Small intestine (tissue), 7 donors: ENCODE measurements around the gene MORC2. TPM values are rescaled to one million over a fixed set of nuclear protein-coding genes. Genes with fewer than 3 reads are reported as not detected.
A peak's percentile ranks its signal among the peaks of the same experiment; 100 is the strongest.

ENCODE experiments used
- DNase-seq, 2 donors: peaks; one replicate each; pipeline versions ENCODE4 v3.0.0 to v3.0.0-alpha.2; 2013
- FAIRE-seq: peaks from 2 replicates; lab custom pipeline; 2012; peaks lifted over from hg19 to GRCh38; lab: Jason Lieb, UNC
- H3K27ac ChIP-seq, 3 donors: one replicate each; pipeline ENCODE4 v1.5.1; 2013; ENCODE audit warnings: low read length in 2 of 3, mild to moderate bottlenecking in 2 of 3, control low read depth in 1 of 3, inconsistent platforms in 1 of 3, low read depth in 1 of 3, moderate library complexity in 1 of 3
- H3K27me3 ChIP-seq, 3 donors: one replicate each; pipeline ENCODE4 v1.6.1; 2013; ENCODE audit warnings: low read length in 3 of 3, inconsistent platforms in 1 of 3; ENCODE audit not compliant: control insufficient read depth in 3 of 3, insufficient read depth in 3 of 3
- H3K36me3 ChIP-seq, 3 donors: one replicate each; pipeline ENCODE4 v1.6.1; 2013; ENCODE audit warnings: low read length in 3 of 3, inconsistent platforms in 1 of 3, low read depth in 1 of 3, mild to moderate bottlenecking in 1 of 3, moderate library complexity in 1 of 3; ENCODE audit not compliant: control insufficient read depth in 3 of 3, insufficient read depth in 2 of 3
- H3K4me1 ChIP-seq, 3 donors: one replicate each; pipeline ENCODE4 v1.6.1; 2013; ENCODE audit warnings: low read length in 2 of 3, inconsistent platforms in 1 of 3, low read depth in 1 of 3, mild to moderate bottlenecking in 1 of 3, moderate library complexity in 1 of 3; ENCODE audit not compliant: control insufficient read depth in 3 of 3, insufficient read depth in 2 of 3
- H3K4me3 ChIP-seq, 3 donors: one replicate each; pipeline ENCODE4 v1.5.1; 2013; ENCODE audit warnings: low read length in 3 of 3, control low read depth in 1 of 3, inconsistent platforms in 1 of 3, low read depth in 1 of 3, mild to moderate bottlenecking in 1 of 3, moderate library complexity in 1 of 3
- H3K9me3 ChIP-seq, 2 donors: one replicate each; pipeline ENCODE4 v1.6.1; 2013; ENCODE audit warnings: low read depth in 1 of 2, low read length in 1 of 2; ENCODE audit not compliant: control insufficient read depth in 2 of 2, insufficient read depth in 1 of 2
- WGBS, 3 donors: extraction: QIAGEN DNeasy Blood & Tissue Kit; methylation state at CpG; one replicate each; pipeline ENCODE4 v1.1.7; 2013; 5-methylcytosine and 5-hydroxymethylcytosine counted together
- polyA plus RNA-seq, 4 donors: library from polyadenylated mRNA; stranded (reverse) in 3 of 4; unstranded in 1 of 4; fragments of 200-250 nt in 3 of 4; fragments of 120-200 nt in 1 of 4; gene quantifications; one replicate each; pipeline versions ENCODE4 v1.2.1 to v1.2.3, GENCODE V29; 2013
- donor health status: healthy with polysubstance abuse.
- donor health status: control.
- donor health status: control.
- donor health status: Bipolar disorder and iron deficiency.
- donor health status: healthy.

MORC2 gene
- polyA plus RNA-seq, 4 donors: 13.6 to 28.4 (median 20.1) TPM

- Histone ChIP-seq H3K4me1 (peaks cover 0 to 2% (median 0%) of the 10 kb centered on the region in 3 donors), H3K36me3 (no peaks in the 10 kb centered on the region), H3K27ac (no peak overlapping the region), H3K9me3 (peaks cover 0 to 9% of the 10 kb centered on the region in 2 donors), H3K27me3 (no peaks in the 10 kb centered on the region), H3K4me3 (no peak overlapping the region)
- 92 to 95% (median 94%) methylated on average over 1 of the region's 1 CpG for WGBS, 3 donors
- DNase-seq (no peak), FAIRE-seq (no peak)
Measured at GRCh38 chr22:30990690-30991089, 22.1 kb upstream of the MORC2 start.

GRCh38 chr22:30989474-30989873, 20.9 kb upstream of the MORC2 start:
- Histone ChIP-seq H3K9me3 (peaks cover 0 to 9% of the 10 kb centered on the region in 2 donors), H3K4me3 (no peak overlapping the region), H3K27me3 (no peaks in the 10 kb centered on the region), H3K36me3 (no peaks in the 10 kb centered on the region), H3K4me1 (peaks cover 0 to 2% (median 0%) of the 10 kb centered on the region in 3 donors), H3K27ac (no peak overlapping the region)
- no peak for DNase-seq
- FAIRE-seq: no peak

- DNase-seq: no peak
- no peaks in the 10 kb centered on the region for H3K27me3 ChIP-seq
- no peak overlapping the region for H3K4me3 ChIP-seq
- 71 to 77% (median 71%) methylated on average over 4 of the region's 4 CpGs for WGBS, 3 donors
- no peak for FAIRE-seq
- H3K4me1 ChIP-seq: no peaks in the 10 kb centered on the region
- no peak overlapping the region for H3K27ac ChIP-seq
- H3K9me3 ChIP-seq: peaks cover 0 to 2% of the 10 kb centered on the region in 2 donors
- H3K36me3 ChIP-seq: no peaks in the 10 kb centered on the region
Measured at GRCh38 chr22:30985561-30986208, 17.1 kb upstream of the MORC2 start.

GRCh38 chr22:30984317-30984716, 15.7 kb upstream of the MORC2 start:
- no peaks in the 10 kb centered on the region for H3K4me1 ChIP-seq
- WGBS, 3 donors: 12 to 66% (median 38%) methylated on average over 2 of the region's 2 CpGs
- H3K4me3 ChIP-seq: no peak overlapping the region
- peaks cover 0 to 2% of the 10 kb centered on the region in 2 donors for H3K9me3 ChIP-seq
- H3K27ac ChIP-seq: no peak overlapping the region
- FAIRE-seq: no peak
- peak; percentile 60 to 73 for DNase-seq
- H3K36me3 ChIP-seq: no peaks in the 10 kb centered on the region
- no peaks in the 10 kb centered on the region for H3K27me3 ChIP-seq

GRCh38 chr22:30982512-30982911, 13.9 kb upstream of the MORC2 start:
- Histone ChIP-seq H3K36me3 (no peaks in the 10 kb centered on the region), H3K9me3 (peaks cover 0 to 10% of the 10 kb centered on the region in 2 donors), H3K27ac (no peak overlapping the region), H3K27me3 (no peaks in the 10 kb centered on the region), H3K4me1 (no peaks in the 10 kb centered on the region), H3K4me3 (no peak overlapping the region)
- FAIRE-seq (no peak), DNase-seq (no peak)
- 70 to 81% (median 76%) methylated on average over 2 of the region's 2 CpGs for WGBS, 3 donors

GRCh38 chr22:30979932-30980331, 11.4 kb upstream of the MORC2 start:
- Histone ChIP-seq H3K4me1 (no peaks in the 10 kb centered on the region), H3K4me3 (no peak overlapping the region), H3K27ac (no peak overlapping the region), H3K36me3 (peaks cover 0 to 3% (median 0%) of the 10 kb centered on the region in 3 donors), H3K9me3 (peaks cover 0 to 33% of the 10 kb centered on the region in 2 donors), H3K27me3 (no peaks in the 10 kb centered on the region)
- DNase-seq (peak in 1 of 2 donors; percentile 22), FAIRE-seq (no peak)
- 38 to 63% (median 42%) methylated on average over 3 of the region's 3 CpGs for WGBS, 3 donors

GRCh38 chr22:30978304-30978962, 9.9 kb upstream of the MORC2 start:
- WGBS, 3 donors: 92 to 93% (median 93%) methylated on average over 3 of the region's 3 CpGs
- no peak for FAIRE-seq

GRCh38 chr22:30970356-30970746, 1.8 kb upstream of the MORC2 start:
- Histone ChIP-seq H3K4me3 (peak overlapping the region; percentile 86 to 97 (median 87)), H3K4me1 (peaks cover 2 to 16% (median 12%) of the 10 kb centered on the region in 3 donors), H3K27me3 (no peaks in the 10 kb centered on the region), H3K36me3 (peaks cover 7 to 16% (median 10%) of the 10 kb centered on the region in 3 donors), H3K9me3 (peaks cover 0 to 53% of the 10 kb centered on the region in 2 donors), H3K27ac (peak overlapping the region in 1 of 3 donors; percentile 94)
- DNase-seq (no peak), FAIRE-seq (no peak)
- WGBS, 3 donors: 58 to 83% (median 73%) methylated on average over 3 of the region's 3 CpGs

More at GRCh38 chr22:30978304-30978962, 9.9 kb upstream of the MORC2 start:
- Histone ChIP-seq H3K4me1 (no peaks in the 10 kb centered on the region), H3K27ac (no peak overlapping the region), H3K27me3 (no peaks in the 10 kb centered on the region), H3K36me3 (peaks cover 0 to 4% (median 3%) of the 10 kb centered on the region in 3 donors), H3K9me3 (peaks cover 0 to 43% of the 10 kb centered on the region in 2 donors), H3K4me3 (no peak overlapping the region)
- no peak for DNase-seq
